Neuronal stem cell (in vitro differentiated cells): ENCODE results near the gene SF3B2.
"Not testable (repeated sequence)": the region's sequence is repeated elsewhere in the genome, so short reads cannot be mapped to it uniquely, and the experiment has no call there.

Experiments
- DNase-seq: peaks from one replicate; pipeline ENCODE4 v3.0.0-alpha.2; 2013; ENCODE audit warnings: low spot score
- H2AFZ ChIP-seq: one replicate; pipeline ENCODE4 v1.6.1; 2013; ENCODE audit warnings: mild to moderate bottlenecking, low read length, inconsistent platforms
- H2AK5ac ChIP-seq: 2 replicates; pipeline ENCODE4 v1.6.1; 2013; ENCODE audit warnings: low read depth, mild to moderate bottlenecking, inconsistent platforms, low read length, moderate library complexity, mixed read lengths
- H2BK120ac ChIP-seq: 2 replicates; pipeline ENCODE4 v1.6.1; 2013; ENCODE audit warnings: low read depth, mild to moderate bottlenecking, inconsistent platforms, low read length, moderate library complexity, mixed read lengths
- H2BK12ac ChIP-seq: one replicate; pipeline ENCODE4 v1.6.1; 2013; ENCODE audit warnings: low read length, inconsistent platforms
- H2BK15ac ChIP-seq: 2 replicates; pipeline ENCODE4 v1.6.1; 2013; ENCODE audit warnings: mild to moderate bottlenecking, low read length, inconsistent platforms, mixed read lengths
- H2BK5ac ChIP-seq: one replicate; pipeline ENCODE4 v1.6.1; 2013; ENCODE audit warnings: inconsistent platforms, mild to moderate bottlenecking, low read length, moderate library complexity
- H3K14ac ChIP-seq: one replicate; pipeline ENCODE4 v1.6.1; 2013; ENCODE audit warnings: low read length, inconsistent platforms
- H3K18ac ChIP-seq: 2 replicates; pipeline ENCODE4 v1.6.1; 2013; ENCODE audit warnings: low read length, inconsistent platforms
- H3K23ac ChIP-seq: 2 replicates; pipeline ENCODE4 v1.6.1; 2013; ENCODE audit warnings: low read depth, mild to moderate bottlenecking, mixed read lengths, low read length, inconsistent platforms; ENCODE audit not compliant: poor library complexity
- H3K27ac ChIP-seq: replicated peaks from 3 replicates; pipeline ENCODE4 v1.5.1; 2013; ENCODE audit warnings: low read length, inconsistent platforms
- H3K27me3 ChIP-seq, 3 experiments: 2 replicates each; pipeline ENCODE4 v1.6.1; 2013; ENCODE audit warnings: low read length in 3 of 3, mild to moderate bottlenecking in 2 of 3, inconsistent platforms in 1 of 3, low read depth in 1 of 3, mixed read lengths in 1 of 3, moderate library complexity in 1 of 3; ENCODE audit not compliant: control insufficient read depth in 3 of 3, insufficient read depth in 3 of 3
- H3K36me3 ChIP-seq, 2 donors: replicated peaks in 1 of 2; 2 replicates each; pipeline ENCODE4 v1.6.1; 2013; ENCODE audit warnings: low read length in 2 of 2; ENCODE audit not compliant: control insufficient read depth in 2 of 2, insufficient read depth in 2 of 2
- H3K4ac ChIP-seq: 2 replicates; pipeline ENCODE4 v1.6.1; 2013; ENCODE audit warnings: inconsistent platforms, mild to moderate bottlenecking, low read length, moderate library complexity
- H3K4me1 ChIP-seq, 2 donors: 1 replicate in 1 of 2; 2 replicates in 1 of 2; pipeline ENCODE4 v1.6.1; 2013; ENCODE audit warnings: low read length in 2 of 2, low read depth in 1 of 2; ENCODE audit not compliant: control insufficient read depth in 2 of 2, insufficient read depth in 1 of 2
- H3K4me2 ChIP-seq: one replicate; pipeline ENCODE4 v1.6.1; 2013; ENCODE audit warnings: mild to moderate bottlenecking, low read length, inconsistent platforms; ENCODE audit not compliant: insufficient read depth, poor library complexity, severe bottlenecking
- H3K4me3 ChIP-seq, 2 donors: 2 replicates each; pipeline ENCODE4 v1.5.1; 2013; ENCODE audit warnings: low read length in 2 of 2, mild to moderate bottlenecking in 2 of 2, inconsistent platforms in 1 of 2, moderate library complexity in 1 of 2
- H3K79me1 ChIP-seq: one replicate; pipeline ENCODE4 v1.6.1; 2013; ENCODE audit warnings: low read depth, mild to moderate bottlenecking, inconsistent platforms, low read length, moderate library complexity
- H3K9ac ChIP-seq: one replicate; pipeline ENCODE4 v1.6.1; 2013; ENCODE audit warnings: mild to moderate bottlenecking, low read depth, low read length, inconsistent platforms; ENCODE audit not compliant: poor library complexity
- H3K9me3 ChIP-seq, 2 donors: replicated peaks in 1 of 2; 2 replicates each; pipeline versions ENCODE3 to v1.6.1; 2013; ENCODE audit warnings: low read length in 2 of 2, mild to moderate bottlenecking in 2 of 2, inconsistent platforms in 1 of 2, low read depth in 1 of 2, mixed read lengths in 1 of 2, moderate library complexity in 1 of 2; ENCODE audit not compliant: control insufficient read depth in 2 of 2, insufficient read depth in 1 of 2
- H4K8ac ChIP-seq: one replicate; pipeline ENCODE4 v1.6.1; 2013; ENCODE audit warnings: low read depth, mild to moderate bottlenecking, inconsistent platforms, low read length, moderate library complexity
- H4K91ac ChIP-seq: one replicate; pipeline ENCODE4 v1.6.1; 2013; ENCODE audit warnings: low read length, low read depth, mild to moderate bottlenecking, inconsistent platforms; ENCODE audit not compliant: poor library complexity
- WGBS, 2 donors: extraction: QIAGEN DNeasy Blood & Tissue Kit; methylation state at CpG; one replicate each; pipeline ENCODE4 v1.1.7; 2013; ENCODE audit warnings: missing lambda C conversion rate in 2 of 2, mixed read lengths in 1 of 2; ENCODE audit not compliant: insufficient read length in 2 of 2, insufficient replicate concordance in 1 of 2; ENCODE audit errors: extremely low coverage in 2 of 2; 5-methylcytosine and 5-hydroxymethylcytosine counted together

SF3B2 gene

GRCh38 chr11:66020212-66020611 lies 32.0 kb upstream of the SF3B2 start:
- Histone ChIP-seq H3K14ac (peak overlapping the region; percentile 8), H3K18ac (peak overlapping the region; percentile 38), H3K23ac (peak overlapping the region; percentile 89), H2BK15ac (peak overlapping the region; percentile 58), H3K79me1 (no peaks in the 10 kb centered on the region), H3K4me3 (no peak overlapping the region), H2BK5ac (no peak overlapping the region), H3K9ac (no peak overlapping the region), H3K27me3 (peaks cover 0 to 47% (median 11%) of the 10 kb centered on the region in 3 experiments), H3K4ac (no peak overlapping the region), H4K8ac (no peak overlapping the region), H2AFZ (no peak overlapping the region), H2AK5ac (peak overlapping the region; percentile 75), H3K27ac (no peak overlapping the region), H2BK120ac (no peak overlapping the region), H4K91ac (no peak overlapping the region), H3K4me1 (peaks cover 0 to 2% of the 10 kb centered on the region in 2 donors), H3K4me2 (no peak overlapping the region), H3K36me3 (no peaks in the 10 kb centered on the region), H3K9me3 (no peaks in the 10 kb centered on the region), H2BK12ac (no peak overlapping the region)
- WGBS, 2 donors = no CpG with 5 or more reads among the region's 8 CpGs
- no peak for DNase-seq

- H3K18ac ChIP-seq = no peak overlapping the region
- peak overlapping the region; percentile 89 for H3K23ac ChIP-seq
- H2BK15ac ChIP-seq = peak overlapping the region; percentile 49
- no peak overlapping the region for H3K4me2 ChIP-seq
- peak overlapping the region; percentile 75 for H2AK5ac ChIP-seq
- no peak overlapping the region for H2BK120ac ChIP-seq
- no peak overlapping the region for H4K91ac ChIP-seq
- no peak overlapping the region for H3K27ac ChIP-seq
- H3K79me1 ChIP-seq = no peaks in the 10 kb centered on the region
- H2BK12ac ChIP-seq = no peak overlapping the region
- no peak overlapping the region for H3K4me3 ChIP-seq
- DNase-seq = no peak
- peaks cover 0 to 2% of the 10 kb centered on the region in 2 donors for H3K4me1 ChIP-seq
- no CpG with 5 or more reads among the region's 25 CpGs for WGBS, 2 donors
- H3K27me3 ChIP-seq = peaks cover 0 to 41% (median 13%) of the 10 kb centered on the region in 3 experiments
- H3K36me3 ChIP-seq = no peaks in the 10 kb centered on the region
- H3K14ac ChIP-seq = no peak overlapping the region
- peak overlapping the region; percentile 22 for H2AFZ ChIP-seq
- H4K8ac ChIP-seq = no peak overlapping the region
- no peak overlapping the region for H2BK5ac ChIP-seq
- no peak overlapping the region for H3K4ac ChIP-seq
- no peaks in the 10 kb centered on the region for H3K9me3 ChIP-seq
- peak overlapping the region; percentile 44 for H3K9ac ChIP-seq
Observed at GRCh38 chr11:66020618-66021357, 31.4 kb upstream of the SF3B2 start.

GRCh38 chr11:66022401-66023185 lies 29.6 kb upstream of the SF3B2 start:
- Histone ChIP-seq H3K4me2 (peak overlapping the region; percentile 11), H2BK120ac (no peak overlapping the region), H3K4me3 (no peak overlapping the region), H3K18ac (peak overlapping the region; percentile 83), H3K4me1 (peaks cover 0 to under 1% of the 10 kb centered on the region in 2 donors), H2AFZ (peak overlapping the region; percentile 88), H3K27ac (no peak overlapping the region), H2BK12ac (no peak overlapping the region), H2AK5ac (peak overlapping the region; percentile 25), H3K9me3 (no peaks in the 10 kb centered on the region), H2BK5ac (no peak overlapping the region), H3K14ac (no peak overlapping the region), H3K27me3 (peaks cover 0 to 30% (median 13%) of the 10 kb centered on the region in 3 experiments), H3K4ac (no peak overlapping the region), H3K79me1 (no peaks in the 10 kb centered on the region), H3K23ac (peak overlapping the region; percentile 85), H3K9ac (peak overlapping the region; percentile 7), H3K36me3 (no peaks in the 10 kb centered on the region), H2BK15ac (peak overlapping the region; percentile 21), H4K91ac (no peak overlapping the region), H4K8ac (peak overlapping the region; percentile 29)
- WGBS, 2 donors = no CpG with 5 or more reads among the region's 46 CpGs
- DNase-seq = peak; percentile 79

GRCh38 chr11:66023186-66023440 lies 29.1 kb upstream of the SF3B2 start:
- Histone ChIP-seq H2BK15ac (peak overlapping the region; percentile 21), H2AFZ (peak overlapping the region; percentile 88), H3K27me3 (peaks cover 0 to 29% (median 13%) of the 10 kb centered on the region in 3 experiments), H2AK5ac (peak overlapping the region; percentile 25)
- not testable (repeated sequence) for H2BK5ac ChIP-seq, H3K36me3 ChIP-seq, H2BK120ac ChIP-seq, H3K4me3 ChIP-seq, H3K4me1 ChIP-seq, H3K4me2 ChIP-seq, H2BK12ac ChIP-seq, H4K8ac ChIP-seq, H3K27ac ChIP-seq, H4K91ac ChIP-seq, DNase-seq, H3K9ac ChIP-seq, H3K79me1 ChIP-seq, H3K18ac ChIP-seq, H3K9me3 ChIP-seq, H3K14ac ChIP-seq, H3K4ac ChIP-seq, H3K23ac ChIP-seq
- no CpG with 5 or more reads among the region's 5 CpGs for WGBS, 2 donors
